ENCODE data around the gene USP24. TPM values are rescaled to one million over a fixed set of nuclear protein-coding genes. Genes with fewer than 3 reads are reported as not detected.

The USP24 gene
- total RNA-seq, 1 donor from 2014 or later, result 19.7 TPM

GRCh38 chr1:55039342-55040082 is 175.7 kb downstream of the USP24 start, which contains the start of gene PCSK9:
TSS of gene PCSK9 (plus strand) at chr1:55039548. CDS start at chr1:55039838, 290 bp downstream.
- DNase-seq (ENCODE audit: low read depth), result no peak
- peak within 1 kb of the TSS; percentile 56 for H3K4me3 ChIP-seq (ENCODE audit: low read depth, low read length)
- no peak for TF ChIP-seq CTCF (conservative IDR thresholded peaks at IDR 0.05; ENCODE audit: low read depth, low read length)

GRCh38 chr1:55038974-55039341 is 176.2 kb downstream of the USP24 start:
- TF ChIP-seq CTCF (conservative IDR thresholded peaks at IDR 0.05; ENCODE audit: low read depth, low read length), result no peak
- DNase-seq (ENCODE audit: low read depth), result no peak
- peak overlapping the region; percentile 56 for H3K4me3 ChIP-seq (ENCODE audit: low read depth, low read length)

GRCh38 chr1:55038552-55038838 is 176.7 kb downstream of the USP24 start:
- DNase-seq (ENCODE audit: low read depth), result no peak
- no peak overlapping the region for H3K4me3 ChIP-seq (ENCODE audit: low read depth, low read length)
- TF ChIP-seq CTCF (conservative IDR thresholded peaks at IDR 0.05; ENCODE audit: low read depth, low read length), result no peak

GRCh38 chr1:55037733-55038551 is 177.2 kb downstream of the USP24 start:
- no peak for TF ChIP-seq CTCF (conservative IDR thresholded peaks at IDR 0.05; ENCODE audit: low read depth, low read length)
- no peak for DNase-seq (ENCODE audit: low read depth)

GRCh38 chr1:55035904-55036303 is 179.3 kb downstream of the USP24 start:
- no peak for TF ChIP-seq CTCF (conservative IDR thresholded peaks at IDR 0.05; ENCODE audit: low read depth, low read length)
- H3K4me3 ChIP-seq (ENCODE audit: low read depth, low read length), result no peak overlapping the region
- no peak for DNase-seq (ENCODE audit: low read depth)

More at GRCh38 chr1:55037733-55038551, 177.2 kb downstream of the USP24 start:
- no peak overlapping the region for H3K4me3 ChIP-seq (ENCODE audit: low read depth, low read length)

- TF ChIP-seq CTCF (conservative IDR thresholded peaks at IDR 0.05; ENCODE audit: low read depth, low read length), result no peak
- no peak overlapping the region for H3K4me3 ChIP-seq (ENCODE audit: low read depth, low read length)
- DNase-seq (ENCODE audit: low read depth), result no peak
Observed at GRCh38 chr1:55034476-55035133, 180.6 kb downstream of the USP24 start.

Measured in epithelial cell of proximal tubule (primary cell).